ENCODE measurements around the gene ITPRIPL1.

DNA sequence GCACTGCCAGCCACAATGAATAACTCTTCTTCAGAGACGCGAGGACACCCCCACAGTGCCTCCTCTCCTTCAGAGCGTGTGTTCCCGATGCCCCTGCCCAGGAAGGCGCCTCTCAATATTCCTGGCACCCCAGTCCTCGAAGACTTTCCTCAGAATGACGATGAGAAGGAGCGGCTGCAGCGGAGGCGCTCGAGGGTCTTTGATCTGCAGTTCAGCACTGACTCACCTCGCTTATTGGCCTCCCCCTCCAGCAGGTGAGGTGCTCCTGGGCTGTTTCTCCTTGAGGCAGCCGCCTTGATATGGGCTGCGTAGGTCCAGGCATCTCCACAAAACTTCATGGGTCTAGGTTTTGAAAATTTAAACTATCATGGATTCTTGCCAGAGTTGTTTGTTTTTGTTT lies 16.5 kb downstream of the ITPRIPL1 start:
- TF ChIP-seq, protein P1, sequence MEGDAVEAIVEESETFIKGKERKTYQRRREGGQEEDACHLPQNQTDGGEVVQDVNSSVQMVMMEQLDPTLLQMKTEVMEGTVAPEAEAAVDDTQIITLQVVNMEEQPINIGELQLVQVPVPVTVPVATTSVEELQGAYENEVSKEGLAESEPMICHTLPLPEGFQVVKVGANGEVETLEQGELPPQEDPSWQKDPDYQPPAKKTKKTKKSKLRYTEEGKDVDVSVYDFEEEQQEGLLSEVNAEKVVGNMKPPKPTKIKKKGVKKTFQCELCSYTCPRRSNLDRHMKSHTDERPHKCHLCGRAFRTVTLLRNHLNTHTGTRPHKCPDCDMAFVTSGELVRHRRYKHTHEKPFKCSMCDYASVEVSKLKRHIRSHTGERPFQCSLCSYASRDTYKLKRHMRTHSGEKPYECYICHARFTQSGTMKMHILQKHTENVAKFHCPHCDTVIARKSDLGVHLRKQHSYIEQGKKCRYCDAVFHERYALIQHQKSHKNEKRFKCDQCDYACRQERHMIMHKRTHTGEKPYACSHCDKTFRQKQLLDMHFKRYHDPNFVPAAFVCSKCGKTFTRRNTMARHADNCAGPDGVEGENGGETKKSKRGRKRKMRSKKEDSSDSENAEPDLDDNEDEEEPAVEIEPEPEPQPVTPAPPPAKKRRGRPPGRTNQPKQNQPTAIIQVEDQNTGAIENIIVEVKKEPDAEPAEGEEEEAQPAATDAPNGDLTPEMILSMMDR (optimal IDR thresholded peaks at IDR 0.05 in 1 of 3, IDR thresholded peaks at IDR 0.05 in 1 of 3, conservative IDR thresholded peaks at IDR 0.05 in 1 of 3; ENCODE audit: extremely low read depth in 1 of 3, insufficient read depth in 2 of 3, low read length in 3 of 3): no peak
- TF ChIP-seq EZH2 (IDR thresholded peaks at IDR 0.05; ENCODE audit: low read length): no peak
